ENCODE data around the gene CTSW.

CTSW gene

DNA sequence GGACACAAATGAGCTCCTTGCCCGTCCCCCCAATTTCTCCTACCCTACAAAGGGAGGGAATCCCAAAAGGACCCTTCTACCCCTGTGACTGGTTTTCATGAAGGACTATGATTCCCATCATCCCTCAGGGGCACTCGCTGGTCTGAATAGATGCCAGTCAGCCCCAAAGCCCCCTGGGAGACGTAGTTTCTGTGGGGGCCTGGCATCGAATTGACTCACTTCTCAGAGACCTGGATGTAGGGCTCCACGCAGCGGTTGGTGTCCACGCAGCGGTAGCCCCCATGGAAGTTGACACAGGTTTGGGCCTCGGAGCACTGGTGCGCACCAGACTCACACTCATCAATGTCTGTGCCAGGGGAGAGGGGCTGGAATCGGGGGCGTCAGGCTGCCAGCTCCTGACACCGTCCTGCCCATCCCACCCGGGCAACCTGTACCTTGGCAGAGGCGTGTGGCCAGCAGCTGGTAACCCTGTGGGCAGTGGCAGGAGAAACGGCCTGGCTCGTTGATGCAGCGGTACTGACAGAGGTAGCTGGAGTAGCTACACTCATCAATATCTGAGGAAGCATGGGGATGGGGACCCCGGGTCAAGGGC, 11.5 kb upstream of the CTSW start:
- DNase-seq, result peak; percentile 25 to 43

DNA sequence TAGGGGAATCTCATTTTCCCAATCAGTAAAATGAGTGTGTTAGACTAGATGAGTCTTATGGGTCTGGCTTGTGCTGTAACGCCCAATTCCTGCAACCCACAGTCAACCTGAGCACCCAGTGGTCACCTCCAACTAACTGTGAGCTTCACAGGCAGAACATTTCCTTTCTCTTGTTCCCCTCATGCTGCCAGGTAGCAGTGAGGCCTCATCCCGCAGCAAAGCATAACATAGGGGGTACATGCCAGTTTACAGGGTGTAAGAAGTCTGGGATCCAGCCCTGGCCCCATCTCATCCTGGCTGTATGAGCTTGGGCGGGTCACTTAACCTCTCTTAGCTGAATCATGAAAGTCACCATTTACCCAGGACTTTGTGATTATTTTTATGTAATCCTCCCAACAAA, 10.7 kb upstream of the CTSW start:
- DNase-seq, result no peak

DNA sequence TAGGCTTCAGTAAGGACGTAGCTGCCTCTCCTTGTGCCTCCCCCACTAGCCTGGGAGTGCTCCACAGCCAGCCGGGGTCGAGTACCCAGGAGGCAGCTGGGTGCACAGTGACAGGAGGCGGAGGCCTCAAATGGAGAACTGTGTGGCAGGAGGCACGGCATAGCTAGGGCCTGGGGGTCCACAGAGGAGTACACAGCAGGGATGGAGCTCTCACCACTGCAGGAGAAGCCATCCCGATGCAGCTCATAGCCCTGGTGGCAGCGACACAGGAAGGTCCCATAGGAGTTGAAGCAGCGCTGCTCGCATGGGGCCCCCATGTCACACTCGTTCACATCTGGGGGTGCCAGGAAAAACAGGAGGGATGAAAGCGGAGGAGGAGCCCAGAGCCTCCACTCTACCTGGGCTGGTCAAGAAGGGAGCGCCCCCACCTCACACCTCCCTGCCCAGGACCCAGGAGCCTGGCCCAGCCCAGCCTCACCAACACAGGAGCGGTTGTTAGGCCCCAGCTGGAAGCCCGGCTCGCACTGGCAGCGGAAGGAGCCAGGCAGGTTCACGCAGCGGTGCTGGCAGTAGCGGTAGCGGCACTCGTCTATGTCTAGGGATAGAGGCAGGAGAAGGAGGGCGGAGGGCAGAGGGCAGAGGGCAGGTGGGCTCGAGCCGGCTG, 9.9 kb upstream of the CTSW start:
- no peak for DNase-seq

DNA sequence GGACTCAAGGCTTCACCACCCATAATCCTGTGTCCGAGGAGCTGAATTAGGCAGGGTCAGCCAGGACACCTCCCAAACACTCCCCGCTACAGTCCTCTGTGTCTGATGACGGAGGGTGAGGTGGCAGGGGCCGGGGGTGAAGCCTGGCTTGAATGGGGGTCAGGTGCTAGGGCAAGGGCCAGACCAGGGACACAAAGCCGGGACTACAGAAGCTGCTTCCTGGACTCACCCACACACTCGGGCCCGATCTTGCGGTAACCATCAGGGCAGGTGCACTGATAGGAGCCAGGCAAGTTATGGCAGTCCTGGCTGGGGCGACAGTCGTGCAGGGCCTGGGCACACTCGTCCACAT, 9.4 kb upstream of the CTSW start:
- DNase-seq, result no peak

DNA sequence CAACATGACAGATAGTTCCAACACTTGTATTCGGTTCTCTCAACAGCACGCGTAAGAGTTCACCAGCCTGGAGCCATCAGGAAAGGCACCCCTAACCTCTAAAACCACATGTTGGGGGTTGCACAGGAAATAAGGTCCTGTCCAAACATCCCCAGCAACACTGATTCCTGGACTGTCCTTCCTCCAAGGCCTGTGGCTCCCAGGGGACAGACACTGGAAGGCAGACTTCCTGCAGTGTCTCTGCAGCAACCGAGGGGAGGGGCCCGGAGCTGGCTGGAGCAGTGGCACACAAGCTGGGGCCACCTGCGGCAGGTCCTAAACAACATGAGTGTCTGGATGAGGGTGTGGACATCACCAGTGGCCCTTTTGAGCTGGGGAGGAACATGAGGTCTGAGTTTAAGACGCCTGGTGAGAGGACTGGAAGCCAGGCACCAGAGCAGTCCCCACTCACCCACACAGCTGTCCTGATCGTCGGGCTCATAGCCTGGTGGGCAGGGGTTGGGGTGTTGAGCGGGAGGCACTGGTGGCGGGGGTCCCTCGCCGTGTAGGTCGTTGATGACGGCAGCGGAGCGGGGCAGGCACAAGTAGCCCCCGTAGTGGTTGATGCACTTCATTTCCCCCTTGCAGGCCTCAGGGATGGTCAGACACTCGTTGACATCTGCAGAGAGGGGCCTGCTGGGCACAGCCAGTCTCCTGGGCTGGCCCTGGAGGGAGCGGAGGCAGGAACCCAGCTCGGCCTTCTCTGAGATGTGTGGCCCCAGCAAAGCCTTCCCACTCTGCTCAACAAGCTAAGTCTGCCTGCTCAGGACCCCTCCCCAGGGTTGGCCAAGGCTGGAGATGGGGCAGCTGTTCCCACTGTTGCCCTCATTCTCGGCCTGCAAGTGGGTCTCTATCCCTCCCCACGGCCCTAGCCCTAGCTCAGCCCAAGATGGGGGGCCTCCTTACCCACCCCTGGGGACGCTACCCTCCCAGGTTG, 8.6 kb upstream of the CTSW start:
- peak; percentile 30 to 53 for DNase-seq

DNA sequence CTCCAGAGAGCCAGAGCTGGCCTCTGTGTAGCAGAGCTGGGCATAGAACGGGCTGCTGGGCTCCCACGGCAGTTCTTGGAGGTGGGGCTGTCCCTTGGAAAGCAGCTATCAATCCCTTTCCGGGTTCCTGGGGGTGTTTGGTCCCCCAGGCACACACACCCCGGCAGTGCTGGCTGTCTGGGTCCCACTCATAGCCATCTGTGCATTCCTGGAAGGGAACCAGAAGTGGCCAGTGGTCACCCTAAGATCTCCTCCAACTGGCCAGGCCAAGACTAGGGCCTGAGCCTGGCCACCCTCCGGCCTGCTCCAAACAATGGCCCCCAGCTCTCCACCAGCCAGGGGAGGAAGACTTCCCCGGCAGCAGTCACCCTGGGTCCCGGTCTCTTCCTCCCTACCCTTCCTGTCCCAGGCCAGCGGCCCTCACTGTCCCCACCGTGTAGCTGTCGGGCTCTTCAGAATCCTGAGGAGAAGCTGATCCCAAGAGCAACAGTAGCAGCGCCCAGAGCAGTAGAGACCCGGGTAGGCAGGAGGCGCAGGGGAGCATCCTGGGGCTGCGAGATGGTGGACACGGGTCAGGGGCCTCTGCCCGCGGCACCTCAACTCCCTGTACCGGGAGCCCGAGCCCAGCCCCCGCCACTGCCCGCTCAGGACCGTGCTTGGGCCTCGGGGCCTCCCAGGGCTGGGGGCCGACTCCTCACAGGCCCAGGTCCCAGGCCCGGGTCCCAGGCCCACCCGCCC, 7.7 kb upstream of the CTSW start:
- DNase-seq, result no peak

DNA sequence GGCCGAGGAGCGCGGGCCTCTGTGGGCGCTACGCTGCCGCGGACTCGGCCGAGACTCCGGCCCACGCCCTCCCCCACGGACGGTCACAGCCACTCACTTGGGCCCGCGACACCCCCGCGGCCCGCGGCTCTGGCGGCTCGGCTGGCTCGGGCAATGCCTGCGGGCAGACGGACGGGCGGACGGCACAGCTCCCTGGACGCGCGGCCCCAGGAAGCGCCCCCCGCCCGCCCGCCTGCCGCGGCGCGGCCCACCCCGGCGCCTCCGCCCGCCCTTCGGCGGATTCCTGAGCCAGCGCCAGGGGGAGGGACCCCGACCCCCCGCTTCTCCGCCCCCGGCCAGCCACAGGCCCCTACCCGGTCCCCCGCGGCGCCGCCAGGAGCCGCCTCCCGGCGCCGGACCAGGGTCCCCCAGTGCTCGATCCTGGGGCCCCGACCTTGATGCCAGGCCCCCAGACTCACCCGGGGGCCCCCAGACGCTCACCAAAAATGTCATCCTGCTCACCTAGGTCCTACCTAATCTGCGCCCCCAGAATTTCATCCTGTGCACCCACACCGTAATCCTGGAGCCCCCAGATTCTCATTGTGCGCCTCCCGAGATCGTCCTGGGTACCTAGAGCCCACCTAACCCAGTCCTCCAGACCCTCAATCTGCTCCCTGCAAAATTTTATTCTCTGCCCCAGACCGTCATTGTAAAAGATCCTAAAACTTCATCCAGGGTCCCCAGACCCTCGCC, 6.9 kb upstream of the CTSW start, which contains the start of gene EFEMP2:
Gene EFEMP2, minus strand, starts transcription at position 215 of the 732 bp plus-strand sequence. CDS start 446 bp downstream, outside the sequence.
- DNase-seq, result no peak

DNA sequence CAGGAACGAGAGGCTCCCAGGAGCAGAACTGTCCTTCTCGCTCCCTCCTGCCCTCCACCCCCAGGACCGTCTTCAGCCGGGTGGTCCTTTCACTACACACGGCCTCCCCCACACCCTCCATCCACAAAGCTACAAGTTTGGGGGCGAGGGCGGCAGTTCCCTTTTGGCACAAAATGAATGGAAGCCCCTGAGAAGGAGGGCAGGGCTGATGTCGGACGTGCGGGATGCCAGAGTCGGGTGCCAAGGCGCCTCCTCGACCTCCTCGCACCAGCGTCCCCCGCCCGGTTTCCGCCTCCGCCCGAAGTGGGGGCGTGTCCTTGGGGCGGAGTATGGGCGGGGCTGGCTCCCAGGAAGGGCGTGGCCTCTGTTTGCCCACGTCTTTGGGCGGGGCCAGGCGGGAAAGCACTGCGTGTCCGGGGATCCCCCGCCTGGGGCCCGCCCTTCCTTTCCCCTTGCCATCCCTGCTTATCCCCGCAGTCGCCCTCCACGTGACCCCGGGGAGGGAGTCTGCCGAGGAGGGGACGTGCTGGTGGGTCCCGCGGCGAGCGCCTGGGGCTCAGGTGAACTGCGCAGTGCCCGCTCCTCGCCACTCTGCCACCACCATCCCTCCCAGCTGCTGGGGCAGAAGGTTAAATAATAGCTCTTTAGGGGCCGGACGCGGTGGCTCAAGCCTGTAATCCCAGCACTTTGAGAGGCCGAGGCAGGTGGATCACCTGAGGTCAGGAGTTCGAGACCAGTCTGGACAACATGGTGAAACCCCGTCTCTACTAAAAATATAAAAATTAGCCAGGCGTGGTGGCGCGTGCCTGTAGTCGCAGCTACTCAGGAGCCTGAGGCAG, 6.1 kb upstream of the CTSW start:
- peak; percentile 86 to 88 for DNase-seq

DNA sequence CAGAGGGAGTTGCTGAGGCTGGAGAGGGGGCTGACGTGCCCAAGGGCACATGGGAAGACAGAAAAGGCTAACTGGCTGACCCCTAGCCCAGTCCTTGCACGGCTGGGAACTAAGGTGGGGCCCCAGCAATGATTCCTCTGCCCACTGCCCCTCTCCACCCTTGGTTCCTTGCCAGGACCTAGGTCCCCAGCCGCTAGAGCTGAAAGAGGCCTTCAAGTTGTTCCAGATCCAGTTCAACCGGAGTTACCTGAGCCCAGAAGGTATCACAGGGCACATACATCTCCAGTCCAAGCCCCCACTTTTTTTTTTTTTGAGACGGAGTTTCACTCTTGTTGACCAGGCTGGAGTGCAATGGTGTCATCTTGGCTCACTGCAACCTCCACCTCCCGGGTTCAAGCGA, 390 bp downstream of the CTSW start:
- no peak for DNase-seq

DNA sequence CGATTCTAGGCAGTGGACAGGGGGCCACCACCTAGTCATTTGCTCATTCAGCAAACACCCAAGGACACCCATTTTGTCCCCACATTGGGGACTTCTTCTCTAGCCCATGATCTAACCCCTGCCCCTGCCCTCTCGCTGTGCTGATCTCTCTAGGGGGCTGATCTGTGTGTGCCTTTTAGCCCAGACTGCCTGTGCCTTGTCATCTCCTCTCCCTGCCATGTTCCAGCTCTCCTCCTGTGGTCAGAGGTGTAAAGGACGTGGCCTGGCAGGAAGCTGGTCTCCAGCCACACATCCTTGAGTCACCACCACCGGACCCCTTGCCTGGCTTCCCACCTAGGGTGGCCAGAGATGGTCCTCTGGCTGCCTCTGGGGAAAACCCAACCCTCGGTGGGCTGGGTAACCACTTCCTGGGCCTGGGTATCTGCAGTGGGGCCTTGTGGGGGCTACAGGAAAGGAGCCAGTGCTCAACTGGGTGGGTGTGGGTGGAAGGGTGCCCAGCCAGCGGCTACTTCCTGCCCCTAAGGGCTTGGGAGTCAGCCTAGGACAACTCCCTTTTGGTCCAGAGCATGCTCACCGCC, 1.3 kb downstream of the CTSW start:
- DNase-seq, result no peak

DNA sequence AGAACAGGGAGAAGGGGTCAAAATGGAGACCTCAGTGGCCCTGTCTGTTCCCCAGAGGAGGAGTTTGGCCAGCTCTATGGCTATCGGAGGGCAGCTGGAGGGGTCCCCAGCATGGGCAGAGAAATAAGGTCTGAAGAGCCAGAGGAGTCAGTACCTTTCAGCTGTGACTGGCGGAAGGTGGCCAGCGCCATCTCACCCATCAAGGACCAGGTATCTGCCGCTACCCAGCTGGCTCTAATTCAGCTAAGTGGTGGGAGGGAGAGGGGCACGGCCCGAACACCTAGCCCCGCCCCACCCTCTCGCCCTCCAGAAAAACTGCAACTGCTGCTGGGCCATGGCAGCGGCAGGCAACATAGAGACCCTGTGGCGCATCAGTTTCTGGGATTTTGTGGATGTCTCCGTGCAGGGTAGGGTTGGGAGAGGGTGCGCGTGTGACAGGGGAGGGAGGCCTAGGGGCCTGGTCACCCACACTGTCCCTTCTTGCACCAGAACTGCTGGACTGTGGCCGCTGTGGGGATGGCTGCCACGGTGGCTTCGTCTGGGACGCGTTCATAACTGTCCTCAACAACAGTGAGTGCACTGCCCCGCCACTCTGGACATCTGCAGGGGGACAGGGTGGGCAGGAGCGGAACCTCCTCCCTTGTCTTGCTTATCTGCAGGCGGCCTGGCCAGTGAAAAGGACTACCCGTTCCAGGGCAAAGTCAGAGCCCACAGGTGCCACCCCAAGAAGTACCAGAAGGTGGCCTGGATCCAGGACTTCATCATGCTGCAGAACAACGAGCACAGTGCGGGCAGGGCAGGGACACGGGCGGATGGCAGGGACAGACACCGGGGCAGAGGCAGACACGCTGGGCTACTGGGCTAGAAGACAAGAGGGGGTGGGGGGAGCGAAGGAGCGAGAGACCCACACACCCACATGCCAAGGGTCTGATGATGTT, 2.8 kb downstream of the CTSW start:
- no peak for DNase-seq

DNA sequence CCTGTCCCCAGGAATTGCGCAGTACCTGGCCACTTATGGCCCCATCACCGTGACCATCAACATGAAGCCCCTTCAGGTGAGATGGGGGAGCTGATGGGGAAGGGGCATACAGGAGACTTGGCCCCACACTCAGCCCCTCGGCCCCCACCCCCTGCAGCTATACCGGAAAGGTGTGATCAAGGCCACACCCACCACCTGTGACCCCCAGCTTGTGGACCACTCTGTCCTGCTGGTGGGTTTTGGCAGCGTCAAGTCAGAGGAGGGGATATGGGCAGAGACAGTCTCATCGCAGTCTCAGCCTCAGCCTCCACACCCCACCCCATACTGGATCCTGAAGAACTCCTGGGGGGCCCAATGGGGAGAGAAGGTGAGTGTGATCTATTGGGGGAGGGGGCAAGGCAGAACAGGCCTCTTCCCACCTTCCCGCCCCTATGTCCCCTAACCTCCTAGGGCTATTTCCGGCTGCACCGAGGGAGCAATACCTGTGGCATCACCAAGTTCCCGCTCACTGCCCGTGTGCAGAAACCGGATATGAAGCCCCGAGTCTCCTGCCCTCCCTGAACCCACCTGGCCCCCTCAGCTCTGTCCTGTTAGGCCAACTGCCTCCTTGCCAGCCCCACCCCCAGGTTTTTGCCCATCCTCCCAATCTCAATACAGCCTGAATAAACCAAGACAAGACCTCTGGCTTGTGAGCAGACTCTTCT, 3.6 kb downstream of the CTSW start:
- no peak for DNase-seq

DNA sequence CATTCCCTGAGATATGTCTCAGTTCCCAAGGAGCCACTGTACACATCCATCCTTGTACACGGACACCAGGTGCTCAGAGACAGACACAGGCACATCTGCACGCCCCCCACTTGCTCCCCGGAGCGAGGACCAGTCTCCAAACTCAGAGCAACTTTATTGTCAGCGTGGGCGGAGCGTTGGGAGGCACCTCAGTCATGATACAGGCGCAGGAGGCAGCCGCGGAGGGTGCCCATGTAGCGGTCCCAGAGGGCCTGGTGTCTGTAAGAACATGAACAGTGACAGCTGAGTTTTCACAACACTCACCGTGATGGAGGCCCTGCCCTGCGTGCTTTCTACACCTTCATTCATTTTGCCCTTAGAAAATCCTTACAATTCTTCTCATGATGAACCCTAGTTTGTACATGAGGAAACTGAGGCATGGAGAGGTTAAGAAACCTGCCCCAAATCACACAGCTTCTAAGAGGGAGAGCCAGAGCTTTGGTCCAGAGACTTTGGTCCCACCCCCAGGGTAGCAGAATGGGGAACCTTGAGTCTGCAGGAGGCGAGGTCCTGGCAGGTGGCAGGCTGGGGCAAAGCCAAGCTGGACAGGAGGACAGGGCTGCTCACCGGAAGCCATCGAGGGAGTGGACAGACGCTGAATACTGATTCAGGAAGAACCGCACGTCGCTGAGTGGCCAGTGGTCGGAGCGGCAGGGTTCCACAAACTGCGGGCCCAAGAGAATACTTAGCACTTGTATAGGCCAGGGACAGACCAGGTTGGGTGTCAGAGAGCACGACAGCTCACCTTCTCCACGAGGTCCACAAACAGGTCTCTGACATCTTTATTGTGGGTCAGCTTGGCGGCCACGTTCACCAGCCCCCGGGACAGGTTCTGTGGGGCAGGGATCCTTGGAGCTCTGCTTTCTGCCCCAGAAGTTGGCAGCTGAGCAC, 4.4 kb downstream of the CTSW start:
- DNase-seq, result no peak

DNA sequence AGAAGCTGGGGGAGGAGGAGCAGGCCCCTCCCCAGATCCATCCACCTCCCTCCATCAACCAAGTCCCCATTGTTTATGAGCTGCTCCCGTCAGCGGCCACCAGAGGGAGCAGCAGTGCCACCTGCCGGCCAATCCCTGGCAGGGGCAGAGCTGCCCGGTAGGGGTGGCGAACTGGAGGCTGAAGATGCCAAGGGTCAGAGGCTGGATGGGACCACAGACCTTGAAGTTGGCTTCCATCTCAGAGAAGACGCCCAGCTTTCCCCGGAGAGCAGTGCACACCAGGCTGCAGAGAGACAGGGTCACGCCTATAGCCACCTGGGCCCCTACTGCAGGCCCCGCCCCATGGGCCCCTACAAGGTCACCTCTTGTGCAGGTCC, 5.1 kb downstream of the CTSW start:
- peak; percentile 74 to 85 for DNase-seq

DNA sequence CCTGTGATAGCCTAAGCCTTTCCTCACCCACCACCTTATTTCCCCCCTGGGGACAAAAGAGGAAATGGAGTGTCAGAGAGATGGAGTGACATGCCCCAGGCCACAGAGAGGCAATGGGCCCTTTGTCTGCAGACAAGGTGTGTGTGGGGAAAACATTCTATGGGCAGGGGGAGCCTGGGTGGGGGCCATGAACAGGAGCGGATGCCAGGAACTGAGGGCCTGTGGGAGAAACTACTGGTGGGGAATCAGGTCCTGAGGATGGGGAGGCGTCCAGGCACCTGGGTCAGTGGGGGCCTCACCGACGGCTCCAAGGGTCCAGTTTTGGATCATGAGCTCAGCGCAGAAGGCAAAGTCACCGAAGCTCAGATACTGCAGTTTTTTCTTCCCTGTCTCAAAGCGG, 5.6 kb downstream of the CTSW start:
- DNase-seq, result no peak

DNA sequence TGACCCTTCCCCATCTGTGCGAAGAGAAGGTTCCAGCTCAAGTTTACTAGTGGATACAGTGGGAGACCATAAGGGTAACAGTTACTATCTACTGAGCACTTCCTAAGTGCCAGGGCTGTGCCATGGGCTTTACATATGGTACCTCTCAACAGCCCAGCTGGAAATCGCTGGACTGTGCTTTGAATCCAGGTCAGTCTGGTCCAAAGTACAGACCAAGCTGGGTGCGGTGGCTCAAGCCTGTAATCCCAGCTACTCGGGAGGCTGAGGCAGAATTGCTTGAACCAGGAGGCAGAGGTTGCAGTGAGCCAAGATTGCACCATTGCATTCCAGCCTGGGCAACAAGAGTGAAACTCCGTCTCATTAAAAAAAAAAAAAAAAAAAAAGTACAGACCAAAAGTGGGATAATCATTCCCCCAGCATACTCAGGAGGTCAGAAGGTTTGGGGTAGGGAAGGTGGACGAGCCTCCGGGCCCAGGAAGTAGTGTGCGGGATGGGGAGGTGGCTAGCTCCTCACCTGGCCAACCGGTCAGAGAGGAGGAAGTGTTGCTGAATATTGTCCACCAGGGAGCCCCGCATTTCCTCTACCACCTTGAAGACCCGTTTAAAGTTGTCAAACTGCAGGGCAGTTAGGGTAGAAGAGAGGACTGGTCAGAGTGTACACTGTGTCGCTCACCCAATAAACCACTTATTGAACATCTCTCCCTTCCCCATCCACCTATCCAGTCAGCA, 6.3 kb downstream of the CTSW start:
- DNase-seq, result no peak
